ENCODE measurements around the gene SPR. TPM values are rescaled to one million over a fixed set of nuclear protein-coding genes. Genes with fewer than 3 reads are reported as not detected.
A peak's percentile ranks its signal among the peaks of the same experiment; 100 is the strongest.

The SPR gene
- total RNA-seq, 1 donor from 2014 or later = 7.1 TPM

- no peaks in the 10 kb centered on the region for H3K36me3 Mint-ChIP-seq (ENCODE audit: unreplicated experiment)
- H3K4me3 Mint-ChIP-seq (ENCODE audit: unreplicated experiment) = no peak overlapping the region
- DNase-seq (ENCODE audit: extremely low spot score, unreplicated experiment) = no peak
- TF ChIP-seq, protein P1, sequence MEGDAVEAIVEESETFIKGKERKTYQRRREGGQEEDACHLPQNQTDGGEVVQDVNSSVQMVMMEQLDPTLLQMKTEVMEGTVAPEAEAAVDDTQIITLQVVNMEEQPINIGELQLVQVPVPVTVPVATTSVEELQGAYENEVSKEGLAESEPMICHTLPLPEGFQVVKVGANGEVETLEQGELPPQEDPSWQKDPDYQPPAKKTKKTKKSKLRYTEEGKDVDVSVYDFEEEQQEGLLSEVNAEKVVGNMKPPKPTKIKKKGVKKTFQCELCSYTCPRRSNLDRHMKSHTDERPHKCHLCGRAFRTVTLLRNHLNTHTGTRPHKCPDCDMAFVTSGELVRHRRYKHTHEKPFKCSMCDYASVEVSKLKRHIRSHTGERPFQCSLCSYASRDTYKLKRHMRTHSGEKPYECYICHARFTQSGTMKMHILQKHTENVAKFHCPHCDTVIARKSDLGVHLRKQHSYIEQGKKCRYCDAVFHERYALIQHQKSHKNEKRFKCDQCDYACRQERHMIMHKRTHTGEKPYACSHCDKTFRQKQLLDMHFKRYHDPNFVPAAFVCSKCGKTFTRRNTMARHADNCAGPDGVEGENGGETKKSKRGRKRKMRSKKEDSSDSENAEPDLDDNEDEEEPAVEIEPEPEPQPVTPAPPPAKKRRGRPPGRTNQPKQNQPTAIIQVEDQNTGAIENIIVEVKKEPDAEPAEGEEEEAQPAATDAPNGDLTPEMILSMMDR (IDR thresholded peaks at IDR 0.05) = no peak
- H3K4me1 Mint-ChIP-seq (ENCODE audit: unreplicated experiment) = no peaks in the 10 kb centered on the region
- H3K27me3 Mint-ChIP-seq (ENCODE audit: unreplicated experiment) = peaks cover 49% of the 10 kb centered on the region
- no peaks in the 10 kb centered on the region for H3K9me3 Mint-ChIP-seq (ENCODE audit: unreplicated experiment)
- no peak overlapping the region for H3K27ac Mint-ChIP-seq (ENCODE audit: unreplicated experiment)
Measured at GRCh38 chr2:72851333-72851732, 35.9 kb upstream of the SPR start.

DNA sequence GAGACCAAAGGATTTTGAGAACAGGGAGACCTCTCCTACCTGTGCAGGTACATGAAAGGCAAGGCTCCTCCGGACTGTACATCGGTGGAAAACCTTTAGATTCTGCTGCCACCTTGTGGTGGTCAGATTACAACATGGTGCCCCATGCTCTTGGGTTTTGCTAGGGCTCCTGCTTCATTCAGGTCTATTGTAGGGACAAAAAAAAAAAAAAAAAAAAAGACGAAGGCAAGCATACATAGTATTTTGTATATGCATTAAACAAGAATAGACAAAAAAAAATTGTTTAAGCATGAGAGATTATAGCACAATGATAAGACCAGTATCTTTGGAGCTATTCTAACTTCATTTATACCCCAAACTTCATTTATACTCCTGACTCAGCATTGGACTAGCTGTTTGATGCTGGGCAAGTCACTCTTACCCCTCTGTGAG is 27.4 kb upstream of the SPR start:
- Mint-ChIP-seq H3K4me3 (ENCODE audit: unreplicated experiment) (no peak overlapping the region), H3K27ac (ENCODE audit: unreplicated experiment) (no peak overlapping the region), H3K36me3 (ENCODE audit: unreplicated experiment) (no peaks in the 10 kb centered on the region), H3K27me3 (ENCODE audit: unreplicated experiment) (peaks cover 66% of the 10 kb centered on the region), H3K4me1 (ENCODE audit: unreplicated experiment) (peaks cover 8% of the 10 kb centered on the region), H3K9me3 (ENCODE audit: unreplicated experiment) (no peaks in the 10 kb centered on the region)
- DNase-seq (ENCODE audit: extremely low spot score, unreplicated experiment) = no peak
- TF ChIP-seq, protein P1 (IDR thresholded peaks at IDR 0.05) = peak; percentile 75

GRCh38 chr2:72862239-72862988 is 24.8 kb upstream of the SPR start:
- H3K27ac Mint-ChIP-seq (ENCODE audit: unreplicated experiment) = no peak overlapping the region
- TF ChIP-seq, protein P1 (IDR thresholded peaks at IDR 0.05) = peak; percentile 99
- peak; percentile 96 for DNase-seq (ENCODE audit: extremely low spot score, unreplicated experiment)
- no peaks in the 10 kb centered on the region for H3K36me3 Mint-ChIP-seq (ENCODE audit: unreplicated experiment)
- H3K4me1 Mint-ChIP-seq (ENCODE audit: unreplicated experiment) = peaks cover 8% of the 10 kb centered on the region
- H3K4me3 Mint-ChIP-seq (ENCODE audit: unreplicated experiment) = peak overlapping the region; percentile 67
- no peaks in the 10 kb centered on the region for H3K9me3 Mint-ChIP-seq (ENCODE audit: unreplicated experiment)
- H3K27me3 Mint-ChIP-seq (ENCODE audit: unreplicated experiment) = peaks cover 61% of the 10 kb centered on the region

DNA sequence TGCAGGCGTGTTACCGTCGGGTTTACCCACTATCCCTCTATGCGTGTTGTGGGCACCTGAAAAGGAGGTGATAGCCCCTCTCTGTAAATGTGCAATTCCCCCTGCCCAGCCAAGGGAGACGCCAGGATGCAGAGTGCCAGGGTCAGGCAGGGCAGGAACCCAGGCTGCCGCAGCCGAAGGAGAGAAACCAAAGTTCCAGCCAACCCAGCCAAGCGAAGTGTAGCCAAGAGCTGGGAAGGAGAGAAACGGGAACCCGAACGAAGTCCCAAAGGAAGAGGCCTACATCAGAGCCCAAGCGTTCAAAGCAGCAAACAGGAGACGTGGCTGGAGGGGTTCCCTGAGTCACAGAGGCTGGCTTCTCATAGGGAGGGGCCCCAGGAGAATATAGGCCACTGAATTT is 24.2 kb upstream of the SPR start:
- Mint-ChIP-seq H3K27ac (ENCODE audit: unreplicated experiment) (no peak overlapping the region), H3K27me3 (ENCODE audit: unreplicated experiment) (peaks cover 61% of the 10 kb centered on the region), H3K4me1 (ENCODE audit: unreplicated experiment) (peaks cover 8% of the 10 kb centered on the region), H3K9me3 (ENCODE audit: unreplicated experiment) (no peaks in the 10 kb centered on the region), H3K36me3 (ENCODE audit: unreplicated experiment) (no peaks in the 10 kb centered on the region), H3K4me3 (ENCODE audit: unreplicated experiment) (no peak overlapping the region)
- no peak for DNase-seq (ENCODE audit: extremely low spot score, unreplicated experiment)
- TF ChIP-seq, protein P1 (IDR thresholded peaks at IDR 0.05) = no peak

DNA sequence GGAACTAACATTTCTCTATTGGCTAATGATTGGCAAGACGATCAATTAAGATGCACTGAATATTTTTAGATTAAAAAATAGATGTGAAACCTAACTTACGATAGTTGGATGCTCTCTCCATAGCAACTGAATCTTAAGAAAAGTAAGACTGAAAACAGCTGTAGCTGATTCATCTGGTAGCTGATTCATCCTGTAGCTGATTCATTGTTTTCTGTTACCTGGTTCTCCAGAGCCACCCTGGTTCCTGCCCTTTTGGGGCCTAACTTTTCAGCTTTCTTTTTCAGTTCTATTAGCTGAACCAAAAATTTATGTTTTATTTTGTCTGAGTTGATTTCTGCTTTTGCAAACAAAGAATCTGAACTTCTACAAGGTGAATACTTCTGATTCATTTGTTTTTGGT is 22.7 kb upstream of the SPR start:
- H3K27ac Mint-ChIP-seq (ENCODE audit: unreplicated experiment) = no peak overlapping the region
- H3K27me3 Mint-ChIP-seq (ENCODE audit: unreplicated experiment) = peaks cover 61% of the 10 kb centered on the region
- TF ChIP-seq, protein P1 (IDR thresholded peaks at IDR 0.05) = no peak
- H3K4me3 Mint-ChIP-seq (ENCODE audit: unreplicated experiment) = no peak overlapping the region
- H3K9me3 Mint-ChIP-seq (ENCODE audit: unreplicated experiment) = no peaks in the 10 kb centered on the region
- H3K36me3 Mint-ChIP-seq (ENCODE audit: unreplicated experiment) = no peaks in the 10 kb centered on the region
- no peak for DNase-seq (ENCODE audit: extremely low spot score, unreplicated experiment)
- H3K4me1 Mint-ChIP-seq (ENCODE audit: unreplicated experiment) = peaks cover 8% of the 10 kb centered on the region
